ENCODE results near the gene SEC23A. TPM values are rescaled to one million over a fixed set of nuclear protein-coding genes. Genes with fewer than 3 reads are reported as not detected.
"Not testable (repeated sequence)": the region's sequence is repeated elsewhere in the genome, so short reads cannot be mapped to it uniquely, and the experiment has no call there.

The SEC23A gene
- total RNA-seq, 2 experiments from 2014 or later = 36.3 to 38.1 TPM

DNA sequence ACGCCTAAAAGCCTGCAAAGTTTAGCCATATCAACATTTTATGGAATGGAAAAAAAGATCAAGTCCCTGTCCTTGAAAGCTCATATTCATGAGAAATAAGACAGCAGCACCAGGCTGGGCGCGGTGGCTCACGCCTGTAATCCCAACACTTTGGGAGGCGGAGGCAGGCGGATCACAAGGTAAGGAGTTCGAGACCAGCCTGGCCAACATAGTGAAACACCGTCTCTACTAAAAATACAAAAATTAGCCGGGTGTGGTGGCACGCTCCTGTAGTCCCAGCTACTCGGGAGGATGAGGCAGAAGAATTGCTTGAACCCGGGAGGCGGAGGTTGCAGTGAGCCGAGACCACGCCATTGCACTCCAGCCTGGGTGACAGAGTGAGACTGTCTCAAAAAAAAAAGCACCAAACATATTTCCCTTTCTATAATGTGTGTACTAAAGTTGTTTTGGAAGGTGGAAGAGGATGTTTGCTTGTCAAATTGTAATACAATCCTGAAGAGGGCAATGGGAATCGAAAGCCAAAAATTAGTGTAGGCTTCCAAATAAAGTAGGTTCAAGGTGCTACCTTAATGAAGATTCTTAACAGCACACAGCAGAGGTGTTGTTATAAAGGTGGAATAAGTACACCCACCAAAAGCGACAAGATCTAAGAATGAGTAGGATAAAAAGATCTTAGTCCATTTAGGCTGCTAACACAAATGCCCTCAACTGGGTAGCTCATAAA lies 1.2 kb upstream of the SEC23A start:
- Mint-ChIP-seq H3K27ac (peak overlapping the region; percentile 95), H3K4me3 (peak overlapping the region; percentile 96), H3K4me1 (peaks cover 49% of the 10 kb centered on the region), H3K36me3 (peaks cover 10% of the 10 kb centered on the region)
- not testable (repeated sequence) for DNase-seq, H3K9me3 Mint-ChIP-seq, H3K27me3 Mint-ChIP-seq

DNA sequence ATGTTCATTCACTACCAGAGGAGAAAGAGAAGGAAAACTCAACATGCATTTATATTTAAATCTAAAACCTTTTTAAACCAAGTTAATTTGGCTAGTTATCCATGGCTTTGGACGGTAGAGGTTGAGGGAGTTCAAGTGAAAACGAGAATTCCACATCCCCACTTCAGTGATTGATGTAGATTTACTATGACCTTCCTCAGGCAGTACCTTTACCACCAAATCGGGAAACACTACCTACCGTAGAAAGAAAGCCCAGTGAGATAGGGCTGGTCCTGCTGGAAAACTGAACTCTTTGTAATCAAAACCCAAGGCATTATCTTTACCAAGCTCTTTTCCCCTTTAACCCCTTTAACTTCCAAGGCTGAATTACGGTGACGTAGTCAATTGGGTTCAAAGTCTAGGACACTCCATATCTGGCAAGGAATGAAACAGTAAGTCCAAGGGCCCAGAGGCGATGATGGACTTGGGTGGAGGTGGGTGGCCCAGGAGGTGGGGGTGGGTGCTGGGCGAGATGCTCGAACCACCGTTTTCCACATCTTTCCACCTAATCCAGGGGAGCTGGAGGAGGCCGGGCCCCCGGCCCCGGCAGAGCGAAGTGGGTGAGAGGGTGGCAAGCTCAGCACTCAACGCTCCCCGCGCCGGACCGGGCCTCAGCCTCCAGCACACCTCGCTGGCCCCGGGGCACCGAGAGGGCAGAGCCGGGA lies 618 bp downstream of the SEC23A start:
- Mint-ChIP-seq H3K9me3 (no peaks in the 10 kb centered on the region), H3K27me3 (no peaks in the 10 kb centered on the region), H3K27ac (peak overlapping the region; percentile 85), H3K4me1 (peaks cover 47% of the 10 kb centered on the region), H3K36me3 (peaks cover 13% of the 10 kb centered on the region), H3K4me3 (peak overlapping the region; percentile 96)
- no peak for DNase-seq

DNA sequence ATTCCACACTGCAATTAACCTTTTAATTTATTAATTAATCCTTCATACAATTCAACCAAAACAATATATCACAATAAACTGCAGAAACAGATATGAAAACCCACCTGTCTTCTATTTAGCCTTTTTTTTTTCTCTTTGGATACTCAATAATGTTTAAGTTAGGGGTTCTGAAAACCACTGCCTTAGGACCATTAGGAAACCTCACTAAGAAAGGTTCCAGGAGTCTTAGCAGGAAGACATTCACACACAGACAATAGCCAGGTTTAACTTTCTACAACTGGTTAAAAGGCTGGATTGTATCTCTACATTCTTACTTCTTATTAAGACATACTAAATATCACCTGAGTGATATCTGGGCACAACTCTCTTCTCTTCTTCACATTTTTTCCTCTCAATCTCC lies 3.3 kb downstream of the SEC23A start:
- H3K36me3 Mint-ChIP-seq = peaks cover 19% of the 10 kb centered on the region
- DNase-seq = no peak
- peak overlapping the region; percentile 0 for H3K27ac Mint-ChIP-seq
- no peak overlapping the region for H3K4me3 Mint-ChIP-seq
- H3K9me3 Mint-ChIP-seq = no peaks in the 10 kb centered on the region
- H3K4me1 Mint-ChIP-seq = peaks cover 51% of the 10 kb centered on the region
- no peaks in the 10 kb centered on the region for H3K27me3 Mint-ChIP-seq

DNA sequence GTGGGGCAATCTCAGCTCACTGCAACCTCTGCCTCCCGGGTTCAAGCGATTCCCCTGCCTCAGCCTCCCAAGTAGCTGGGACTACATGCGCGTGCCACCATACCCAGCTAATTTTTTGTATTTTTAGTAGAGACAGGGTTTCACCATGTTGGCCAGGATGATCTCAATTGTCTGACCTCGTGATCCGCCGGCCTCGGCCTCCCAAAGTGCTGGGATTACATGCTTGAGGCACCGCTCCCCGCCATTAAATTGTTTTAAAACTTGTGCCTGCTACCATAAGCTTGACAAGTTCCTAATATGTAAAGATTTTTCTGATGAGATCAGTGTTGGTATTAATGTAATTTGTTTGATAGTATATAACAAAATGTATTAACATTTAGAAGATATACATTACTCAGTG lies 3.8 kb downstream of the SEC23A start:
- H3K4me1 Mint-ChIP-seq = peaks cover 50% of the 10 kb centered on the region
- not testable (repeated sequence) for H3K4me3 Mint-ChIP-seq

DNA sequence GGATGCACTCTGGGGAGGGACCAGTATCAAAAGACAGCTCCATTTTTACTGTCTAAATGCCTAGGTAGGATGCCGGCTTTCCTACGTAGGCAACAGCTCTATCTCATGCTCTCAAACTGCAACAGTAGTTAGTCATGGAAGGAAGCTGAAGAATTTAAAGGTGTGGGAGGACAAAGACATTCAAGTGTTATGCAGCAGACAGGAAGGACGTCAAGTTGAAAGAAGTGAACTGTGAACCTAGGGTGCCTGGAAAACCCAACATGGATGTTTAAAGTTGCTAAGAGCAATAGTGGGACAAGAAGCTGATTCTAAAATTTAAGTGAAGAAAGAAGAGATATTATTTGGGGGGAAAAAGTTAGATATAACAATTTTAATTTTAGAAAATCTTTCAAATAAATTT lies 5.9 kb downstream of the SEC23A start:
- Mint-ChIP-seq H3K36me3 (peaks cover 18% of the 10 kb centered on the region), H3K4me1 (peaks cover 45% of the 10 kb centered on the region), H3K27ac (peak overlapping the region; percentile 80), H3K4me3 (peak overlapping the region; percentile 70), H3K27me3 (no peaks in the 10 kb centered on the region), H3K9me3 (no peaks in the 10 kb centered on the region)
- peak; percentile 19 for DNase-seq

More for the DNA sequence above, 3.8 kb downstream of the SEC23A start:
- not testable (repeated sequence) for DNase-seq, H3K9me3 Mint-ChIP-seq, H3K27me3 Mint-ChIP-seq
- peak overlapping the region; percentile 22 for H3K27ac Mint-ChIP-seq
- peaks cover 19% of the 10 kb centered on the region for H3K36me3 Mint-ChIP-seq

DNA sequence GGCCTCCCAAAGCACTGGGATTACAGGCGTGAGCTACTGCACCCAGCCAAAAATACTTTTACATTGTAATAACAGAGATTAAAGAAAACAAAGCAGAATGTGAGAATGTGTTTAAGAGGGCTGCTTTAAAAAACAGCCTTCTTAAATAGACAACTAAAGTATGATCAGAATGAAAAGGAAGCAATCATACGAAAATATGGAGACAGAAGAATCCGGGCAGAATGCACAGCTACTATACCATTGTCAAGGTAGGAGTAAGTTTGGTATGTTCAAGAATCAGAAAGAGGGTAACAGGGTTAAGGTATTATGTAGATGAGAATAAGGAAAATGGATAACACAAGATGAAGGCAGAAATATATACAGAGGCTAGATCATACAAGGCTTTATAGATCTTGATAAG lies 8.5 kb downstream of the SEC23A start:
- peaks cover 25% of the 10 kb centered on the region for H3K36me3 Mint-ChIP-seq
- no peaks in the 10 kb centered on the region for H3K9me3 Mint-ChIP-seq
- no peaks in the 10 kb centered on the region for H3K27me3 Mint-ChIP-seq
- no peak overlapping the region for H3K27ac Mint-ChIP-seq
- no peak for DNase-seq
- no peak overlapping the region for H3K4me3 Mint-ChIP-seq
- H3K4me1 Mint-ChIP-seq = peaks cover 36% of the 10 kb centered on the region

DNA sequence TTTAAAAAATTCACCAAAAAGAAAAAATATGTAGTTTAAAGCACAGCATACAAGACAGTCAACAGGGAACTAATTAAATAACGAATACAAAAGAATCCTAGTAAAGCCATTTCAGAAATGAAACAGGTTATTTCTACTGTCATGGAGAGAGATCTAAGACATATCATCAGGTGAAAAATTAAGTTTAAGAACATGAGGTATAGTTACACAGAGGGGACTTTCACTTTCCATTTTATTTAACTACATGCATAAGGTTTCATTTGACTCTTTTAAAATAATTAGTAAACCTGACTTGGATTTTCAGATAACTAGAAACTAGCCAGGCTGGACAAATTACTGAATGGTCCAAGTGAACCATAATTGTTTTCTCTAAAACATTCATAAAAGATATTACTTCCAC lies 11.3 kb downstream of the SEC23A start:
- Mint-ChIP-seq H3K27ac (peak overlapping the region; percentile 85), H3K4me3 (no peak overlapping the region), H3K9me3 (no peaks in the 10 kb centered on the region), H3K36me3 (peaks cover 30% of the 10 kb centered on the region), H3K27me3 (no peaks in the 10 kb centered on the region), H3K4me1 (peaks cover 24% of the 10 kb centered on the region)
- DNase-seq = no peak

DNA sequence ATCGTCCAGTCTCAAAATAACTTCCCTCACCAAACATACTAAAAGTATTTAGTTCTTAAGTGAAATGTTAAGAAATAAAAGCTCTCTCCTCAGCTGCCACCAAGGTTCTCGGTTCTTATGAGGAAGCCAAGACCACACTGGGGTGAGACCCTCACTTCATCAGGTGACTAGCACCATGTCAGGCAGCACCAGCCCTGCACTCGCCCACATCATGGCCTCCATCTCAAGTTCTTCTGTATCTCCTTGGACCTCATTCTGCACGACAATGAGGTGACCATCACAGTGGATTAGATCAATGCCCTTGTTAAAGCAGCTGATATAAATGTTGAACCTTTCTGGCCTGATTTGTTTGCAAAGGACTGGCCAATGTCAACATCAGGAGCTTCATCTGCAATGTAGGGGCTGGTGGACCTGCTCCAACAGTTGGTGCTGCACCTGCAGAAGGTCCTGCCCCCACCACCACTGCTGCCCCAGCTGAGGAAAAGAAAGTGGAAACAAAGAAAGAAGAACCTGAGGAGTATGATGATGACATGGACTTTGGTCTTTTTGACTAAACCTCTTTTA lies 12.4 kb downstream of the SEC23A start:
- H3K4me3 Mint-ChIP-seq = no peak overlapping the region
- DNase-seq = no peak
- peaks cover 22% of the 10 kb centered on the region for H3K4me1 Mint-ChIP-seq
- no peaks in the 10 kb centered on the region for H3K27me3 Mint-ChIP-seq
- no peak overlapping the region for H3K27ac Mint-ChIP-seq
- H3K36me3 Mint-ChIP-seq = peaks cover 35% of the 10 kb centered on the region
- no peaks in the 10 kb centered on the region for H3K9me3 Mint-ChIP-seq

DNA sequence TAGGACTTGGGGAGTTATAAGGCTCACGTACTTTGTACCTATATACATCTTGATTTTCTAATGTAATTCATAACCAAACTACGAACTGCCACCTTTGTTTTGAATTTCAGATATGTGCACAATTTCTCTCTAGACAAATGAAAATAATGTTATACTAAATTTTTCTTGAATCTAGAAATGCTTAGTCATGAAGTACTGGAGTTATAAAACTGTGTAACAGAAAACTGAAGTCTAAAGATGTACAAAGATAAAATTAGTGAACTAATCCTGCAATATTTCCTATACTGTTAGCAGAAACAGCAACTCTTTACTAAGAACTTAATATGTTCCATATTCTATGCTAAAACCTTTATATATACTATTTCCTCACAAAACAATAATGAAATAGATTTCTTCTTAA lies 15.5 kb downstream of the SEC23A start:
- H3K27me3 Mint-ChIP-seq = no peaks in the 10 kb centered on the region
- H3K36me3 Mint-ChIP-seq = peaks cover 46% of the 10 kb centered on the region
- DNase-seq = no peak
- peaks cover 13% of the 10 kb centered on the region for H3K4me1 Mint-ChIP-seq
- H3K27ac Mint-ChIP-seq = no peak overlapping the region
- no peaks in the 10 kb centered on the region for H3K9me3 Mint-ChIP-seq
- no peak overlapping the region for H3K4me3 Mint-ChIP-seq

DNA sequence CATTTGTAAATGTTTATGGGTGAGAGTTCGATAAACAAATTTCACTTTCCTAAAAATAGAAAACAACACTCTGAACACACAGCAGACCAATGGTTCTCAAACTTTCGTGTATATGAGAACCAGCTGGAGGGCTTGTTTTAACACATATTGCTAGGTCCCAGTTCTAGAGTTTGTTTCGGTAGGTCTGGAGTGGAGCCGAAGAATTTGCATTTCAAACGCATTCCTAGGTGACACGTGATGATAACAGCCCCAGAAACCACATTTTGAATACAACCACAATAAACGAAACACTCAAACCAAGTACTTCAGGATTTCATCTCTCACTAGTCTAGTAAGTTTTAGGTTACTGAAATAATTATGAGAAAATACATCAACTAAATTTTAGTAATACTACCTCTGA lies 17.1 kb downstream of the SEC23A start:
- H3K27ac Mint-ChIP-seq = no peak overlapping the region
- DNase-seq = no peak
- H3K4me1 Mint-ChIP-seq = peaks cover 3% of the 10 kb centered on the region
- H3K4me3 Mint-ChIP-seq = no peak overlapping the region
- H3K9me3 Mint-ChIP-seq = no peaks in the 10 kb centered on the region
- H3K36me3 Mint-ChIP-seq = peaks cover 42% of the 10 kb centered on the region
- no peaks in the 10 kb centered on the region for H3K27me3 Mint-ChIP-seq

DNA sequence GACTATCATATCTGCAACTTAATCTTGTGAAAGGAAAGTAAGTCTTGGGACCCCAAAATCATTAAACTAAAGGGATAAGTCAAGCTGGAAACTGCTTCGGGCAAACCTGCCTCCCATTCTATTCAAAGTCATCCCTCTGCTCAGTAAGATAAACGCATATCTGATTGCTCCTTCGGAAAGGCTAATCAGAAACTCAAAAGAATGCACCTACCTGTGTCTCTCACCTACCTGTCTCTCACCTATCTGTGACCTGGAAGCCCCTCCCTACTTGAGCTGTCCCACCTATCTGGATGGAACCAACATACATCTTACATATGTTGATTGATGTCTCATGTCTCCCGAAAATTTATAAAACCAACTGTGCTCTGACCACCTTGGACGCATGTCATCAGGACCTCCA lies 19.9 kb downstream of the SEC23A start:
- no peaks in the 10 kb centered on the region for H3K9me3 Mint-ChIP-seq
- DNase-seq = no peak
- no peak overlapping the region for H3K27ac Mint-ChIP-seq
- peaks cover 33% of the 10 kb centered on the region for H3K36me3 Mint-ChIP-seq
- H3K4me3 Mint-ChIP-seq = no peak overlapping the region
- H3K4me1 Mint-ChIP-seq = peaks cover 2% of the 10 kb centered on the region
- no peaks in the 10 kb centered on the region for H3K27me3 Mint-ChIP-seq

DNA sequence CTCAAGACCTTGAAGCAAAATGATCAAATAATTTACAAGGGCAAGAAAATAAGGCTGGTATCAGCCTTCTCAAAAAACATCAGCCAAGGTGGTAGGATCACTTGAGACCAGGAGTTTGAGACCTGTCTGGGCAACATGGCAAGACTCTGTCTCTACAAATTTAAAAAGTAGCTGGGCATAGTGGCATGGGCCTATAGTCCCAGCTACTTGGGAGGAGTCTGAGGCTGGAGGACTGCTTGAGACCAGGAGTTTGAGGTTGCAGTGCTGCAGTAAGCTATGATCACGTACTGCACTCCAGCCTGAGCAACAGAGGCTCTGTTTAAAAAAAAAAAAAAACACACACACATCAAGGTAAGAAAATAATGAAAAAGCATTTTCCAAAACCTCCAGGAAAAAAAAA lies 22.1 kb downstream of the SEC23A start:
- no peak overlapping the region for H3K4me3 Mint-ChIP-seq
- H3K9me3 Mint-ChIP-seq = no peaks in the 10 kb centered on the region
- no peaks in the 10 kb centered on the region for H3K27me3 Mint-ChIP-seq
- no peak for DNase-seq
- H3K4me1 Mint-ChIP-seq = no peaks in the 10 kb centered on the region
- no peak overlapping the region for H3K27ac Mint-ChIP-seq
- H3K36me3 Mint-ChIP-seq = peaks cover 33% of the 10 kb centered on the region

DNA sequence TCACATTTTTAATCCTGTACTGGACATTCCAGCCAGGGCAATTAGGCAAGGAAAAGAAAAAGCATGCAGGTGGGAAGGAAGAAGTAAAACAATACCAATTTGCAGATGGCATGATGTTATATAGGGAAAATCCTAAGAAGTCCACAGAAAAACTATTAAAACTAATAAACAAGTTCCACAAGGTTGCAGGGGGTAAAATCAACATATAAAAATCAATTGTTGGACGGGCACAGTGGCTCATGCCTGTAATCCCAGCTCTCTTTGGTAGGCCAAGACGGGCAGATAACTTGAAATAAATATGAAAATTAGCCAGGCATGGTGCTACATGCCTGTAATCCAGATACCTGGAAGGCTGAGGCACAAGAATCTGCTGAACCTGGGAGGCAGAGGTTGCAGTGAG lies 31.9 kb downstream of the SEC23A start:
- Mint-ChIP-seq H3K27me3 (no peaks in the 10 kb centered on the region), H3K4me1 (no peaks in the 10 kb centered on the region), H3K4me3 (no peak overlapping the region), H3K9me3 (no peaks in the 10 kb centered on the region), H3K27ac (no peak overlapping the region), H3K36me3 (peaks cover 19% of the 10 kb centered on the region)
- no peak for DNase-seq

DNA sequence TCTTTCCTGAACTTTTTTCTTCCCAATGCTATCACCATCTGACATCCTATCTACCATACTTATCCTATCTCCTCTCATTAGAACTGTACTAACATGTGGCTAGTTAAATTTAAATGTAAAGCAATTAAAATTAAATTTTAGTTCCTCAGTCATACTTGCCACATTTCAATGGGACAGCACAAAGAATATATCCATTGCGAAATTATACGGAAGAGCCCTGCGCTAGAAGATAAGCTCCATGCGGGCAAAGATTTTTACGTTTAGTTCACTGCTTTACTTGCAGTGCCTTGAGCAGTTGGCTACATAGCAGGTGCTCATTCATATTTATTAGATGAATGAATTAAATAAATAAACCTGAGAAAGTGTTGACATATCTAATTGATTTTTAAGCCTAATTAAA lies 33.1 kb downstream of the SEC23A start:
- Mint-ChIP-seq H3K27me3 (no peaks in the 10 kb centered on the region), H3K36me3 (peaks cover 23% of the 10 kb centered on the region), H3K4me3 (no peak overlapping the region)

DNA sequence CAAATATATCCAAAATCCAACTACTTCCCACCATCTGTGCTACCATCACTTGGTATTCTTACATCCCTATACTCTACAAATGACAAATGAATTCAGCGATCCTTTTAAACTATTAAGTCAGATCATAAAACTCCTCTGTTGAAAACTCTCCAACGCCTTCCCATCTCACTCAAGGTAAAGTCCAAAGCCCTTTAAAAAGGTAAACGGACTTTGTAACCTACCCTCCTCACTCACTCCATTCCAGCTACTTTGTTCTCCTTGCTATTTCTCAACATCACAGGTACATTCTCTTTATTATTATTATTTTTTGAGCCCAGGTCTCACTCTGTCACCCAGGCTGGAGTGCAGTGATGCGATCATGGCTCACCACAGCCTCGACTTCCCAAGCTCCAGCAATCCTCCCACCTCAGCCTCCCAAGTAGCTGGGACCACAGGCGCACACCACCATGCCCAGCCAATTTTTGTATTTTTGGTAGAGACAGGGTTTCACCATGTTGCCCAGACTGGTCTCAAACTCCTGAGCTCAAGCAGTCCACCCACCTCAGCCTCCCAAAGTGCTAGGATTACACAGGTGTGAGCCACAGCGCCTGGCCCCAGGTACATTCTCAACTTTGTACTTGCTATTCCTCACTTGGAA lies 33.7 kb downstream of the SEC23A start:
- not testable (repeated sequence) for H3K27ac Mint-ChIP-seq, H3K4me1 Mint-ChIP-seq, H3K9me3 Mint-ChIP-seq, H3K4me3 Mint-ChIP-seq, DNase-seq, H3K27me3 Mint-ChIP-seq
- peaks cover 27% of the 10 kb centered on the region for H3K36me3 Mint-ChIP-seq

More for the DNA sequence above, 33.1 kb downstream of the SEC23A start:
- DNase-seq = no peak
- no peak overlapping the region for H3K27ac Mint-ChIP-seq
- no peaks in the 10 kb centered on the region for H3K9me3 Mint-ChIP-seq
- no peaks in the 10 kb centered on the region for H3K4me1 Mint-ChIP-seq

Data from activated naive CD8-positive, alpha-beta T cell treated with anti-CD3 and anti-CD28 coated beads for 36 hours (primary cell).